Measurements from ENCODE around the gene METTL18.
"Not testable (repeated sequence)": the region's sequence is repeated elsewhere in the genome, so short reads cannot be mapped to it uniquely, and the experiment has no call there.

Gene METTL18

GRCh38 chr1:169794530-169795416 is at the start of gene METTL18:
METTL18 (minus strand) TSS chr1:169794907; CDS start chr1:169793695, 1,212 bp downstream.
- peak; percentile 96 to 98 for DNase-seq

GRCh38 chr1:169838942-169839341 is 44.2 kb upstream of the METTL18 start:
- DNase-seq = no peak

- DNase-seq = no peak
These were observed 41.5 kb upstream of the METTL18 start for GRCh38 chr1:169836198-169836597.

- DNase-seq = peak in 1 of 2 experiments; percentile 40
These were observed 40.9 kb upstream of the METTL18 start for GRCh38 chr1:169835647-169836046.

- DNase-seq = no peak
These were observed 40.2 kb upstream of the METTL18 start for GRCh38 chr1:169834869-169835268.

- no peak for DNase-seq
These were observed 38.6 kb upstream of the METTL18 start for GRCh38 chr1:169833179-169833901.

- no peak for DNase-seq
These were observed 35.0 kb upstream of the METTL18 start for GRCh38 chr1:169829671-169830070.

GRCh38 chr1:169824153-169824552 is 29.4 kb upstream of the METTL18 start:
- no peak for DNase-seq

- no peak for DNase-seq
These were observed 26.8 kb upstream of the METTL18 start for GRCh38 chr1:169821500-169821899.

GRCh38 chr1:169816617-169817016 is 21.9 kb upstream of the METTL18 start:
- DNase-seq = no peak

- DNase-seq = no peak
These were observed 19.6 kb upstream of the METTL18 start for GRCh38 chr1:169814265-169814664.

- DNase-seq = no peak
These were observed 17.4 kb upstream of the METTL18 start for GRCh38 chr1:169812131-169812530.

GRCh38 chr1:169811418-169812035 is 16.8 kb upstream of the METTL18 start:
- DNase-seq = not testable (repeated sequence)

- DNase-seq = peak in 1 of 2 experiments; percentile 20
These were observed 14.8 kb upstream of the METTL18 start for GRCh38 chr1:169809370-169810095.

- no peak for DNase-seq
These were observed 10.2 kb upstream of the METTL18 start for GRCh38 chr1:169804941-169805340.

GRCh38 chr1:169802888-169803287 is 8.2 kb upstream of the METTL18 start:
- no peak for DNase-seq

- no peak for DNase-seq
These were observed 2.6 kb upstream of the METTL18 start for GRCh38 chr1:169797281-169797680.

- DNase-seq = no peak
These were observed 1.6 kb upstream of the METTL18 start for GRCh38 chr1:169796274-169796810.

- DNase-seq = no peak
These were observed 980 bp upstream of the METTL18 start for GRCh38 chr1:169795687-169796086.

- DNase-seq = no peak
These were observed 977 bp downstream of the METTL18 start for GRCh38 chr1:169793730-169794129.

GRCh38 chr1:169788402-169788801 is 6.3 kb downstream of the METTL18 start:
- DNase-seq = no peak

- no peak for DNase-seq
These were observed 7.7 kb downstream of the METTL18 start for GRCh38 chr1:169786974-169787373.

- DNase-seq = no peak
These were observed 9.4 kb downstream of the METTL18 start for GRCh38 chr1:169785267-169785666.
